DOHH2 (cell line): ENCODE measurements around the gene ADGRG1.

Experiments used
- EZH2phosphoT487 ChIP-seq: fragments of 200-600 bp; sonication (generic); IDR thresholded peaks from 2 replicates; pipeline ENCODE4 v1.6.1; 2017; ENCODE audit warnings: borderline replicate concordance, mild to moderate bottlenecking, antibody characterized with exemption, low read length, moderate library complexity, mixed read lengths
- TF ChIP-seq, protein P1 (sequence below): fragments of 200-600 bp; sonication (generic); IDR thresholded peaks from one replicate; pipeline ENCODE4 v1.5.1; 2014; ENCODE audit warnings: antibody characterized with exemption, mild to moderate bottlenecking, low read depth, low read length; ENCODE audit not compliant: poor library complexity, severe bottlenecking

DNA sequence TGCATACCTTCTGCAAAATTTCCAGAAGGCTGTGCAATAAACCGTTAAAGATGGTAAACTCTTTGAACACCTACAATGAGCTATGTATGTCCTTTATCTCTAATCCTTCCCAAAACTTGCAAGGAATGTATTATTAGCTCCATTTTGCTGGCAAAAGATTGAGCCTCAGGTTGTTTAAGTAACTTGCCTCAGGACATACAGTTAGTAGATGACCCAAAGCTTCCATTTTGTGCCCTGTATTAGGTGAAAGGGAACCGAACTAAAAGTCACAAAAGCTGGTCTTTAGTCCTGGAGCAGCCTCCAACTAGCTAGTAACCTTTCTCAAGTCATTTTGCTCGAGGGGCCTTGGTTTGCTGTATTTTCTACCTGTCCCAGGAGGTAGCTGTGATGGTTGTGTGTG lies 44.0 kb downstream of the ADGRG1 start:
- TF ChIP-seq, protein P1, sequence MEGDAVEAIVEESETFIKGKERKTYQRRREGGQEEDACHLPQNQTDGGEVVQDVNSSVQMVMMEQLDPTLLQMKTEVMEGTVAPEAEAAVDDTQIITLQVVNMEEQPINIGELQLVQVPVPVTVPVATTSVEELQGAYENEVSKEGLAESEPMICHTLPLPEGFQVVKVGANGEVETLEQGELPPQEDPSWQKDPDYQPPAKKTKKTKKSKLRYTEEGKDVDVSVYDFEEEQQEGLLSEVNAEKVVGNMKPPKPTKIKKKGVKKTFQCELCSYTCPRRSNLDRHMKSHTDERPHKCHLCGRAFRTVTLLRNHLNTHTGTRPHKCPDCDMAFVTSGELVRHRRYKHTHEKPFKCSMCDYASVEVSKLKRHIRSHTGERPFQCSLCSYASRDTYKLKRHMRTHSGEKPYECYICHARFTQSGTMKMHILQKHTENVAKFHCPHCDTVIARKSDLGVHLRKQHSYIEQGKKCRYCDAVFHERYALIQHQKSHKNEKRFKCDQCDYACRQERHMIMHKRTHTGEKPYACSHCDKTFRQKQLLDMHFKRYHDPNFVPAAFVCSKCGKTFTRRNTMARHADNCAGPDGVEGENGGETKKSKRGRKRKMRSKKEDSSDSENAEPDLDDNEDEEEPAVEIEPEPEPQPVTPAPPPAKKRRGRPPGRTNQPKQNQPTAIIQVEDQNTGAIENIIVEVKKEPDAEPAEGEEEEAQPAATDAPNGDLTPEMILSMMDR, result no peak
- no peak for TF ChIP-seq EZH2phosphoT487
